ENCODE data around the gene TEKTIP1.

TEKTIP1 gene

DNA sequence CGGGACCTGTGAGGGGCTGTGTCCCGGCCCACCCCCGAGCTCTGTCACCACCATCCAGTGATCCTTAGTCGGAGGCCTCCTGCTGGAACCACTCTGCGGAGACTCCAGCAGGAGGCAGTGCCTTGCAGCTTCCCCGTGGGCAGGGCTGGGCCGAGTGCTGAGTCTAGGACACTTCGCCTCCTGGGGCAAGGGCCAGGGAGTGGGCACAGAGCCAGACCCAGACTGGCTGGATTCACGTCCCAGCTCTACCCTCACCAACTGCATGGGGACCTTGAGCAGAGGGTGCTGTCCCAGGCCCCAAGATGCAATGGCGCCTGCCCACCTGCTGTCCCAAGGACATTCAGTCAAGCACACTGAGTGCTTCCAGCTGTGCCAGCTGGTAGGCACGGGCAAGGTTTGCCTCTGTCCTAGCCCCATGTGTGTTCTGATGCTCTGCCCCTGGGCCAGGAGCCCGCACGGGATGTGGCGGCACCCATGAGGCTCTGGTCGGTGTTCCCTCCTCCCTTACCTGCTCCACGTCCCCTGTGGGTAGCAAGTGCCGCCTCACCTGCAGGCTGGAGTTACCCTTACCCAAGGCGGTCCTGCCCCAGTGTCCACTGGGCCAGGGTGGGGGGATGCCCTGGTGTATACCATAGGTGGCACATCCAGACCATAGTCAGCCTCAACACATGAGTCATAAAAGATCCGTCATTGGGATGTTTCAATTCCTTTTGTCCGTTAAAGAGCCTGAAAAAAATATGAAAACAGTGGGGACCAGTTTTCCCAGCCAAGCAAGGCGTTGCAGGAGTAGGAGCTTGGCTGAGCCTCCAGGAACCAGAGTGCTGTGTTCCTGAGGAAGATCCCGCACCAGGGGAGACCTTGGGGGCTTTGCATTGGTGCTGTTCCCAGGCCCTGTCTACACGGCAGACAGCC is 25.5 kb upstream of the TEKTIP1 start:
- TF ChIP-seq, protein P1, sequence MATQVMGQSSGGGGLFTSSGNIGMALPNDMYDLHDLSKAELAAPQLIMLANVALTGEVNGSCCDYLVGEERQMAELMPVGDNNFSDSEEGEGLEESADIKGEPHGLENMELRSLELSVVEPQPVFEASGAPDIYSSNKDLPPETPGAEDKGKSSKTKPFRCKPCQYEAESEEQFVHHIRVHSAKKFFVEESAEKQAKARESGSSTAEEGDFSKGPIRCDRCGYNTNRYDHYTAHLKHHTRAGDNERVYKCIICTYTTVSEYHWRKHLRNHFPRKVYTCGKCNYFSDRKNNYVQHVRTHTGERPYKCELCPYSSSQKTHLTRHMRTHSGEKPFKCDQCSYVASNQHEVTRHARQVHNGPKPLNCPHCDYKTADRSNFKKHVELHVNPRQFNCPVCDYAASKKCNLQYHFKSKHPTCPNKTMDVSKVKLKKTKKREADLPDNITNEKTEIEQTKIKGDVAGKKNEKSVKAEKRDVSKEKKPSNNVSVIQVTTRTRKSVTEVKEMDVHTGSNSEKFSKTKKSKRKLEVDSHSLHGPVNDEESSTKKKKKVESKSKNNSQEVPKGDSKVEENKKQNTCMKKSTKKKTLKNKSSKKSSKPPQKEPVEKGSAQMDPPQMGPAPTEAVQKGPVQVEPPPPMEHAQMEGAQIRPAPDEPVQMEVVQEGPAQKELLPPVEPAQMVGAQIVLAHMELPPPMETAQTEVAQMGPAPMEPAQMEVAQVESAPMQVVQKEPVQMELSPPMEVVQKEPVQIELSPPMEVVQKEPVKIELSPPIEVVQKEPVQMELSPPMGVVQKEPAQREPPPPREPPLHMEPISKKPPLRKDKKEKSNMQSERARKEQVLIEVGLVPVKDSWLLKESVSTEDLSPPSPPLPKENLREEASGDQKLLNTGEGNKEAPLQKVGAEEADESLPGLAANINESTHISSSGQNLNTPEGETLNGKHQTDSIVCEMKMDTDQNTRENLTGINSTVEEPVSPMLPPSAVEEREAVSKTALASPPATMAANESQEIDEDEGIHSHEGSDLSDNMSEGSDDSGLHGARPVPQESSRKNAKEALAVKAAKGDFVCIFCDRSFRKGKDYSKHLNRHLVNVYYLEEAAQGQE (IDR thresholded peaks at IDR 0.05; ENCODE audit: insufficient read depth in 1 of 2, low read depth in 2 of 2, low read length in 2 of 2), result no peak

DNA sequence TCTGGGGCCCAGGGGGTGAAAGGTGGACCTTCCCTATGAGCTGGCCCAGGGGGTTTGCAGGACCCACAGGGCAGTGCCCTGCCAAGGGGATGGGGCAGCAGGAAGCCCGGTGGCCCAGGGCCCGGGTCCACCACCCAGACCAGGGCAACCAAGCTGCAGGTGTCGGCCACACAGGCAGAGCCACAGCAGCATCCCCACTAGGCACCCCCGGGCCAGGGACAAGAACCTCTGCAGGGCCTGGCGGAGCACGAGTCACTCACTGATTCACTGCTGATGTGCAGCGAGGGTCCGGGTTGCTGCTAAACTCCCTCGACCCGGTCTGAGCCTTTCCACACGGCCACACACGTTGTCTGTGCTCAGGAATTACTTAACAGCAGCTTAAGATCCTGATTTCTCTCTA is 24.0 kb upstream of the TEKTIP1 start:
- TF ChIP-seq, protein P1 (IDR thresholded peaks at IDR 0.05; ENCODE audit: insufficient read depth in 1 of 2, low read depth in 2 of 2, low read length in 2 of 2), result no peak
- TF ChIP-seq SIN3A (IDR thresholded peaks at IDR 0.05; ENCODE audit: borderline replicate concordance, insufficient read depth, low read length), result no peak

DNA sequence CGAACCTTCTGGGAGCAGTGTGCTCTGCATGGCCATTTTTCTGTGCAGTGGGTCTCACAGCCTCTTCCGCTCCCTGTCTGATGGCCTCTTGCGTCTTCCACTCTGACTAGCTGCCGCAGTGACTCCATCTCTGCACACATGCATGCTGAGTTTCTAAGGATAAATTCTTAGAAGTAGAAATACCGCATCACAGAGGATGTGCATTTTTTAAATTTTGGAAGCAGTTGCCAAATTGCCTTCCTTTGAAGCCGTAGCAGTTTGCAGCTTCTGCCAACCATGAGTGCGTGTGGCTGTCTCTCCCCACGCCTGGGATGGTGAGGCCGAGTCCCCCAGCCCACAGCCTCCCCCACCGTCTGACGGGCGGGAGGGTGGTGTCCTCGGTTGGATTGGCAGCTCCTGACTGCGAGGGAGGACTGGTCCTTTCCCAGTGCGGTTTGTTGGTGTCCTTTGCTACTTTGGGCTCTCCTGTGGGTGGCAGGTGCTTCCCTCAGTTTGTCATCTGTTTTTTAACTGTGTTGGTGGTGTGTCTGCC is 23.0 kb upstream of the TEKTIP1 start:
- TF ChIP-seq FOXP2 (optimal IDR thresholded peaks at IDR 0.05; ENCODE audit: borderline replicate concordance, extremely low read depth, extremely low read length, insufficient read depth) (no peak), POLR2AphosphoS5 (IDR thresholded peaks at IDR 0.05; ENCODE audit: low read depth, low read length) (no peak), SIN3A (IDR thresholded peaks at IDR 0.05; ENCODE audit: borderline replicate concordance, insufficient read depth, low read length) (no peak), TAF1 (IDR thresholded peaks at IDR 0.05; ENCODE audit: borderline replicate concordance, insufficient read depth, low read length) (no peak)
- TF ChIP-seq, protein P1 (IDR thresholded peaks at IDR 0.05; ENCODE audit: insufficient read depth in 1 of 2, low read depth in 2 of 2, low read length in 2 of 2), result no peak

DNA sequence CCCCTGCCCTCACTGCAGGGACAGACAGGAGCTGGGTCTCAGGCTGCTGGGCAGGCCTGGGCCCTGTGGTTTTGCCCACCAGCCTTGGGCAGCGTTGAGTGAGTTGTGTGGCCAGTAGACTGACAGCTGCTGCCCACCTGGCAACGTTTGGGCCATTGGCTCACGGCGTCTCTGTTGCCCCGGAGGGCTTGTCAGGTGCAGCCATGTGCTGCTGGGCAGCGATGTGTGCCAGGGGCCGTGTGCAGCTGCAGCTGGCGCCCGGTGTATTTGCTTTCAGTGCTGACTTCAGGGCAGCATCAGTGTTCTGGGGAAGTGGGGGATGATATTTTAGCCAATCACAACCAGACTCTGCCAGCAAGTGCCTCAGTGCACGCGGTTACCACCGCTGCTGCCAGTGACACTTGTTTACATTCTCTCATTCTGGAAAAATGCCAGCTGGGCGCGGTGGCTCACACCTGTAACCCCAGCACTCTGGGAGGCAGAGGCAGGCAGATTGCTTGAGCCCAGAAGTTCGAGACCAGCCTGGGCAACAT is 22.2 kb upstream of the TEKTIP1 start:
- no peak for TF ChIP-seq SIN3A (IDR thresholded peaks at IDR 0.05; ENCODE audit: borderline replicate concordance, insufficient read depth, low read length)
- TF ChIP-seq, protein P1 (IDR thresholded peaks at IDR 0.05; ENCODE audit: insufficient read depth in 1 of 2, low read depth in 2 of 2, low read length in 2 of 2), result no peak
- no peak for TF ChIP-seq FOXP2 (optimal IDR thresholded peaks at IDR 0.05; ENCODE audit: borderline replicate concordance, extremely low read depth, extremely low read length, insufficient read depth)
- TF ChIP-seq POLR2AphosphoS5 (IDR thresholded peaks at IDR 0.05; ENCODE audit: low read depth, low read length), result no peak

DNA sequence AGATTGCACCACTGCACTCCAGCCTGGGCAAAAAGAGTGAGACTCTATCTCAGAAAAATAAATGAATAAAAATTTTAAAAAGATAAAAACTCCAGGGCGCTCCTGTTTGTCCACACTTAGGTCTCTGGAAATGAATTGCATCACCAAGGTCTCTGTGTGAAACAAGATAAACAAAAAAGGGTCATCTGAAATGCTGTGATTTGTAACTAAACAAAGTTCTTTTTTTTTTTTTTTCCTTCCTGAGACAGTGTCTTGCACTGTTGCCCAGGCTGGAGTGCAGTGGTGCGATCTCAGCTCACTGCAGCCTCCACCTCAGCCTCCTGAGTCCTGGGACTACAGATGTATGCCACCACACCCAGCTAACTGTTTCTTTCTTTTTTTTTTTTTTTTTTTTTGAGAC is 21.3 kb upstream of the TEKTIP1 start:
- no peak for TF ChIP-seq FOXP2 (optimal IDR thresholded peaks at IDR 0.05; ENCODE audit: borderline replicate concordance, extremely low read depth, extremely low read length, insufficient read depth)
- TF ChIP-seq, protein P1 (IDR thresholded peaks at IDR 0.05; ENCODE audit: insufficient read depth in 1 of 2, low read depth in 2 of 2, low read length in 2 of 2), result no peak
- TF ChIP-seq POLR2AphosphoS5 (IDR thresholded peaks at IDR 0.05; ENCODE audit: low read depth, low read length), result no peak
- TF ChIP-seq SIN3A (IDR thresholded peaks at IDR 0.05; ENCODE audit: borderline replicate concordance, insufficient read depth, low read length), result no peak

Measured in PFSK-1 (cell line).